Fibroblast of the aortic adventitia (primary cell): Measurements from ENCODE around the gene PTPRG. TPM values are rescaled to one million over a fixed set of nuclear protein-coding genes. Genes with fewer than 3 reads are reported as not detected.

Experiments used
- DNase-seq: peaks from one replicate; pipeline ENCODE4 v3.0.0-alpha.2; 2010; ENCODE audit warnings: low read depth
- H3K4me3 ChIP-seq: 2 replicates; pipeline ENCODE4 v1.5.1; 2011; ENCODE audit warnings: low read depth, mild to moderate bottlenecking, control low read depth, low read length, moderate library complexity
- CTCF ChIP-seq: IDR thresholded peaks from 2 replicates; pipeline ENCODE4 v1.5.1; 2011; ENCODE audit warnings: mild to moderate bottlenecking, low read length, control low read depth, inconsistent platforms; ENCODE audit not compliant: insufficient read depth
- total RNA-seq: library from RNA; depleted of rRNA; stranded (reverse); fragments of >200 nt; gene quantifications from 2 replicates; pipeline ENCODE4 v1.2.3, GENCODE V29; 2012; ENCODE audit warnings: low replicate concordance

PTPRG gene
- total RNA-seq, 1 donor, result 52.0 TPM

- TF ChIP-seq CTCF, result no peak
- no peak overlapping the region for H3K4me3 ChIP-seq
- DNase-seq, result no peak
Observed at GRCh38 chr3:61620073-61620472, 58.7 kb downstream of the PTPRG start.

GRCh38 chr3:61624300-61624699, 62.9 kb downstream of the PTPRG start:
- no peak overlapping the region for H3K4me3 ChIP-seq
- DNase-seq, result no peak
- TF ChIP-seq CTCF, result no peak

- H3K4me3 ChIP-seq, result no peak overlapping the region
- TF ChIP-seq CTCF, result no peak
- no peak for DNase-seq
Observed at GRCh38 chr3:61625429-61625828, 64.1 kb downstream of the PTPRG start.

- DNase-seq, result no peak
- no peak overlapping the region for H3K4me3 ChIP-seq
- no peak for TF ChIP-seq CTCF
Observed at GRCh38 chr3:61626484-61626883, 65.1 kb downstream of the PTPRG start.

- no peak for TF ChIP-seq CTCF
- H3K4me3 ChIP-seq, result no peak overlapping the region
- DNase-seq, result peak; percentile 97
Observed at GRCh38 chr3:61627768-61628185, 66.4 kb downstream of the PTPRG start.

- DNase-seq, result no peak
- no peak for TF ChIP-seq CTCF
Observed at GRCh38 chr3:61628636-61629035, 67.3 kb downstream of the PTPRG start.

GRCh38 chr3:61629442-61629841, 68.1 kb downstream of the PTPRG start:
- no peak for TF ChIP-seq CTCF
- no peak overlapping the region for H3K4me3 ChIP-seq
- DNase-seq, result no peak

More at GRCh38 chr3:61628636-61629035, 67.3 kb downstream of the PTPRG start:
- H3K4me3 ChIP-seq, result no peak overlapping the region
